Measurements from ENCODE around the gene OPN1SW. TPM values are rescaled to one million over a fixed set of nuclear protein-coding genes. Genes with fewer than 3 reads are reported as not detected.
A peak's percentile ranks its signal among the peaks of the same experiment; 100 is the strongest.

The OPN1SW gene
- polyA plus RNA-seq, 4 donors: 1.1 to 1.5 (median 1.4) TPM

GRCh38 chr7:128794020-128794419 is 18.4 kb upstream of the OPN1SW start:
- DNase-seq (ENCODE audit: low read depth in 4 of 4, low spot score in 3 of 4): no peak

- no peak for DNase-seq (ENCODE audit: low read depth in 4 of 4, low spot score in 3 of 4)
These were observed 17.6 kb upstream of the OPN1SW start for GRCh38 chr7:128793181-128793547.

- no peak for DNase-seq (ENCODE audit: low read depth in 4 of 4, low spot score in 3 of 4)
These were observed 17.0 kb upstream of the OPN1SW start for GRCh38 chr7:128792471-128793180.

GRCh38 chr7:128791972-128792327 is 16.4 kb upstream of the OPN1SW start:
- DNase-seq (ENCODE audit: low read depth in 4 of 4, low spot score in 3 of 4): no peak

- peak in 1 of 4 donors; percentile 28 for DNase-seq (ENCODE audit: low read depth in 4 of 4, low spot score in 3 of 4)
These were observed 15.8 kb upstream of the OPN1SW start, which contains the start of gene CCDC136 for GRCh38 chr7:128791121-128791971. Gene CCDC136, plus strand, starts transcription at chr7:128791968. Its CDS starts 444 bp downstream, at chr7:128792412.

- DNase-seq (ENCODE audit: low read depth in 4 of 4, low spot score in 3 of 4): peak in 1 of 4 donors; percentile 34
These were observed 14.9 kb upstream of the OPN1SW start for GRCh38 chr7:128790315-128791041.

GRCh38 chr7:128788446-128789412 is 13.1 kb upstream of the OPN1SW start:
- no peak for DNase-seq (ENCODE audit: low read depth in 4 of 4, low spot score in 3 of 4)

GRCh38 chr7:128785738-128786137 is 10.1 kb upstream of the OPN1SW start:
- no peak for DNase-seq (ENCODE audit: low read depth in 4 of 4, low spot score in 3 of 4)

- peak in 2 of 4 donors; percentile 34 to 53 for DNase-seq (ENCODE audit: low read depth in 4 of 4, low spot score in 3 of 4)
These were observed 7.7 kb upstream of the OPN1SW start for GRCh38 chr7:128783143-128783861.

GRCh38 chr7:128781851-128782250 is 6.3 kb upstream of the OPN1SW start:
- no peak for DNase-seq (ENCODE audit: low read depth in 4 of 4, low spot score in 3 of 4)

GRCh38 chr7:128781126-128781525 is 5.5 kb upstream of the OPN1SW start:
- DNase-seq (ENCODE audit: low read depth in 4 of 4, low spot score in 3 of 4): no peak

GRCh38 chr7:128778946-128779345 is 3.4 kb upstream of the OPN1SW start:
- no peak for DNase-seq (ENCODE audit: low read depth in 4 of 4, low spot score in 3 of 4)

- DNase-seq (ENCODE audit: low read depth in 4 of 4, low spot score in 3 of 4): no peak
These were observed 1.8 kb upstream of the OPN1SW start for GRCh38 chr7:128777156-128778123.

- no peak for DNase-seq (ENCODE audit: low read depth in 4 of 4, low spot score in 3 of 4)
These were observed 673 bp downstream of the OPN1SW start for GRCh38 chr7:128774921-128775320.

GRCh38 chr7:128774029-128774689 is 1.4 kb downstream of the OPN1SW start:
- no peak for DNase-seq (ENCODE audit: low read depth in 4 of 4, low spot score in 3 of 4)

- DNase-seq (ENCODE audit: low read depth in 4 of 4, low spot score in 3 of 4): no peak
These were observed 2.0 kb downstream of the OPN1SW start for GRCh38 chr7:128773604-128774003.

- no peak for DNase-seq (ENCODE audit: low read depth in 4 of 4, low spot score in 3 of 4)
These were observed 5.4 kb downstream of the OPN1SW start for GRCh38 chr7:128770233-128770632.

Data from right renal pelvis (tissue), 4 donors.